Activated CD4-positive, CD25-positive, alpha-beta regulatory T cell treated with anti-CD3 and anti-CD28 coated beads, Interleukin-2, amount 50 U/mL, for 16 hours (primary cell): ENCODE results near the gene NDUFC1.

Experiments
- DNase-seq: peaks from one replicate; pipeline ENCODE4 v3.0.0-alpha.2; 2020; ENCODE audit warnings: low read depth, low spot score

Gene NDUFC1

DNA sequence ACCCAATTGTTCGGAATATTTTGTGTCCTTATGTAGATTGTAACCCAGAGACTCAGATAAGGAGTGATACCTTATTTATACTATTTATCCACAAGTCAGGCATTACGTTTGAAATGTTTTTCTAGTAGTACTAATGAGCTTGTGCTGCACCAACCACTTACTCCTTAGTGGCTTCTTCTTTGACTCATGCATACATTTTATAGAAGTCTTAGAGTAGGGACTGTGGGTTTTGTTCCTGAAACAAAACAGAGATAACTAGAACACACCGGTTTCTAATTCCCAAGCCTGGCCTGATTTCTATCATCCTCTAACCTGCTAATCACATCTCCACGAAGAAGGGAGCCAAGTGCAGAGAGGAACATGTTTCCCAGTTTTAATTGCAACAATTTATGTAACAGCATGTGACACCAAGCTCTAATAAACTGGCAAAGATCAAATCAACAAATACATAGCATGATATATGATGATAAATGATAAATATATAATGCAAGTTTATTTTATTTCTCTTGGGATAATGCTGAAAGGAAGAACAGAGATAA, 54.5 kb downstream of the NDUFC1 start:
- DNase-seq = no peak

DNA sequence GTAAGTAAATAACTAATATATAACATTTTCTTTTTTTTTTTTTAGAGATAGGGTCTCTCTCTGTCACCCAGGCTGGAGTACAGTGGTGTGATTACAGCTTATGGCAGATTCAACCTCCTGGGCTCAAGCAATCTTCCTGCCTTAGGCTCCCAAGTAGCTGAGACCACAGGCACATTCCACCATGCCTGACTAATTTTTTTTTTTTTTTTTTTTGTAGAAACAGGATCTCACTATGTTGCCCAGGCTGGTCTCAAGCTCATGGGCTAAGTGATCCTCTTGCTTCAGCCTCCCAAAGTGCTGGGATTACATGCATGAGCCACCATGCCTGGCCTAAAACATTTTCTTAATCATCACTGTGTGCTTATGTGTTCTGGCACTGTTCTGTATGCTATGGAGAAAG, 55.0 kb downstream of the NDUFC1 start:
- no peak for DNase-seq

DNA sequence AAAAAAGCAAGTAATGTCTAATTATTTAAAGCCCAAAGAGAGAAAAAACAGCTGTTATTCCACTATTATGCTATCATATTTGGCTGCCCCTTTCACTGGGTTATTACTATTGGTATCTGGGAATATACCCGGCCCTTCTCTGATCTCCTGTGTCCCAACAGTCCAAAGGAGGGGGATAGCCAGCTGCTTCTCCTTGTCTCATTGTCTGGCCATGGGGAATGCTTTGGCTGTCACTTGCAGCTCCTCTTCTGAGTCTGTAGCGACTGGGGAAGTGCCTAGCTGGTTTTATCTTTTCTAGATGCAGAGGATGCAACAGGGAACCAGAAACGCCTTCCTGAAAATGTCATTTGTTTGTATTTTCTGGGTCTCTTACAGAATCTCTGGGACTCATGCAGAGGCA, 56.1 kb downstream of the NDUFC1 start:
- DNase-seq = no peak

DNA sequence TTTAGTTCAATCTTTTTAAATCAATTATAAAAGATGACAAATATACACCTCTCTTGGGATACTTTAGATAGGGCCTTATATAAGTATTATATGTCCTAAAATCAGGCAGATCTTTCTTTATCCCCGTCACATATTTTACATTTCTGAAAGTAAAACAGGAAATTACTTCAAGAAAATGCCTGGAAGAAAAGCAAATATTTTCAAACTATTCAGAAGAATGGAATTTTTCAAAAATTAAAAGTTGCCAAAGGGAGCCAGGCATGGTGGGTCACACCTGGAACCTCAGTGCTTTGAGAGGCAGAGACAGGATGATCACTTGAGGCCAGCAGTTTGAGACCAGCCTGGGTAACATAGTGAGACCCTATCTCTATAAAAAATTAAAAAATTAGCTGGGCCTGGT, 56.7 kb downstream of the NDUFC1 start:
- no peak for DNase-seq

DNA sequence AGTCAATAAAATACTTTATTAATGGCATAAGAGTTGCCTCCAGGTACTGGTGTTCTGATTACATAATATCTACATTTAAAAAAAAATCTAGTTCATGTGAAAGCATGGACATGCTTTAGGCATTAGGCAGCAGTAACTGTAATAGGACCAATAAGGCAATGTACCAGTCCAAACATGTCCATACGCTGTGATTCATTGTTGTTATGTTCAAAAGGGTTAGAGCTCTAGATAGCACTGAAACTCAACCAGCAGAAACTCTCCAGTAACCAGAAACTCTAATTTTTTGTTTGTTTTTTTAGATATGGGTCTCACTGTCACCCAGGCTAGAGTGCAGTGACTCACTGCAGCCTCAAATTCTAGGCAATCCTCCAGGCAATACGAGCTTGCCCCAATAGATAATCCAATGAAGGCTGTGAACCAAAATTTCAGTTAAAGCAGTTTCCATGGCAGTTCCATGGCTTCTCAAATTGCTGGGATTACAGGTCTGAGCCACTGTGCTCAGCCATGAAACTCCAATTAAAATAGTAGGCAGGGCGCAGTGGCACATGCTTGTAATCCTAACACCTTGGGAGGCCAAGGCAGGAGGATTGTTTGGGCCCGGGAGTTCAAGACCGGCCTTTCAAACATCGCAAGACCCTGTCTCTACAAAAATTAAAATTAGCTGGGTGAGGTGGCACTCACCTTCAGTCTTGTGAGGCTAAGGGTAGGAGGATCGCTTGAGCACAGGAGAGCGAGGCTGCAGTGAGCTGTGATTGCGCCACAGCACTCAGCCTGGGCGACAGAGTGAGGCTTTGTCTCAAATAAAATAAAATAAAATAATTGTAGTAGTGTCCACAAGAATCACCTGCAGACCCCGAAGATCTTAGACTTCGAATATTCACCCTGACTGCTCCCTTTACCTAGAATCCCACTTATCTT, 58.6 kb downstream of the NDUFC1 start:
- DNase-seq = no peak

DNA sequence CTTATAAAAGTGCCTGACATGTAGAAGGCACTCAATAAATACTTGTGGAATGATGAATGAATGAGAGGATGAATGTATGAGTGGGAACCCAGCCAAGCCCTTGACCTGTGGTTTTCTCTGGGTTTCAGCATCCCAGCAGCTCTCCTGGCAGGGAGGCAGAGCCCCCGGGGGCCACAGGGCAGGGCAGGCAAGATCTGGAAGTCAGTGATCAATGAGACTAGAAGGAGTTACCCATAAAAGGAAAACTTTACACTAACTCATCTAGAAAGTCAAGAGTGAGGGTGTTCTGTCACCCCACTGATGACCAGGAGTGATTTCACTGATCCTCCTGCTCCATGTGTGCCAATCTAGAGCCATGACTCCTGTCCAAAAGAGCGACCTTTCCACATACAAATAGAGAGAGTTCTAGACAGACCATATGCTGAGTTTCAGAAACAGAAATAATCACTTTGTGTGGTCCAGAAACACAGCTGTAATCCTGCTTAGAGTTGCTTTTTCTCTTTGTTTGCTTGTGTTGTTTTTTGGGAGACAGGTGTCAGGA, 59.7 kb downstream of the NDUFC1 start:
- DNase-seq = no peak

DNA sequence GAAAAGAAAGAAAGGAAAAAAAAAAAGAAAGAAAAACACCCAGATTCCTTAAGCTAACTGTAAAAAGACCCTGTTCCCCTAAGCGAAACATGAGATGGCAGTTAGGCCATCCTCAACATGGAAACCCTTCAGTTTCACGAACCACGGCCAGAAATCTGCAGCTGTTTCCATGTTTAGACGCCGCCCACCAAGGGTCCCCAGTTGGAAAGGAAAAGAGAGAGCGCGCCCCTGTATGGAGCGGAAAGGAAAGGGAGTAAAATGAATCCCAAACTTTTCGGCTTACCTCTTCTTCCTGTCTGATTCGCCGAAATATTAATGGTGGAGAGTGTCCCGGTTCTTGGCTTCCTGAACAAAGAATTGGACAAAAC, 60.5 kb downstream of the NDUFC1 start:
- no peak for DNase-seq

DNA sequence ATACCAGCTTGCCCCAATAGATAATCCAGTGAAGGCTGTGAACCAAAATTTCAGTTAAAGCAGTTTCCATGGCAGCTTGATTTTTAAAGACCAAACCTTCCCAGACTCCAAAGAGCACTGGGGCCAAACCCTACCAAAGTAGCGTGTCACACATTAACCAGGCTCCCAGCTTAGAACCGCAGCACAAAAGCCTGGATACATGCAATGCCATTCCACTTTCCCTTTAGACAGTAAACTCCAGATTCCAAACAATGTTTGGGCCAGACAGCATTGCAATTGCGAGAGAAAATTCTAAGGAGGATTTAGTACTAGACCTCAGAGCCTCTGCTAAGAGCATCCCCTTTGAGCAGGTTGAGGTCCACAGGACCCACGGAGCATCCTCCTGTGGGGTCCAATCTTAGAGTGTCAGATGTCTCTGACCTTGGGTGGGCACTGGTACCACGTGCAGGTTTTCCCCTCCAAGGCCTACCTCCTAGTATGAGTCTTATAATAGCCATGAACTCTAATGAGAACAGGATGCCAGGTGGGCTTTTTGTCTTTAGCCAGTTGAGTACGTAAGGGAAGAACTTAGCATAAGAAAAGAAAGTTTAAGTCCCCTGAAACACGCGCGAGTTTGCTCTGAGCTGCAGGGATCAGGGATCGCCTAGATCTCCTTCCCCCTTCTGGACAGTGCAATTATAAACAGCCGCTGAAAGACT, 61.0 kb downstream of the NDUFC1 start:
- no peak for DNase-seq
